HepG2 (cell line): ENCODE results near the gene ADGRD1. TPM values are rescaled to one million over a fixed set of nuclear protein-coding genes. Genes with fewer than 3 reads are reported as not detected.

Experiments used
- ARHGAP35 ChIP-seq: sonication (generic); formaldehyde crosslinking; IDR thresholded peaks from 2 replicates; pipeline ENCODE4 v1.9.0; 2022; ENCODE audit warnings: mild to moderate bottlenecking, inconsistent platforms, moderate library complexity, missing genetic modification reagents, borderline replicate concordance
- ETV5 ChIP-seq: IDR thresholded peaks from 2 replicates; pipeline ENCODE4 v1.6.1; 2018; ENCODE audit warnings: missing biosample characterization, missing genetic modification reagents, inconsistent platforms, borderline replicate concordance
- HOXD1 ChIP-seq: sonication (generic); formaldehyde crosslinking; IDR thresholded peaks from 2 replicates; pipeline ENCODE4 v1.5.0; 2020; ENCODE audit warnings: missing genetic modification reagents
- MAFK ChIP-seq, 2 experiments: IDR thresholded peaks in 1 of 2; conservative IDR thresholded peaks in 1 of 2; 2 replicates each; pipeline ENCODE4 v1.6.1; 2011; ENCODE audit warnings: improper control_type of control experiment in 2 of 2, low read length in 2 of 2
- MBNL3 ChIP-seq: fragments of 250-450 bp; sonication (Bioruptor Pico); conservative IDR thresholded peaks from 2 replicates; pipeline ENCODE4 v1.8.0; 2022; ENCODE audit warnings: mild to moderate bottlenecking, inconsistent platforms
- MIER2 ChIP-seq: IDR thresholded peaks from 2 replicates; pipeline ENCODE4 v1.6.1; 2016; ENCODE audit warnings: missing biosample characterization, missing genetic modification reagents
- NBN ChIP-seq: fragments of 450-650 bp; conservative IDR thresholded peaks from 2 replicates; pipeline ENCODE4 v1.6.1; 2017
- NFKB2 ChIP-seq: sonication (generic); formaldehyde crosslinking; IDR thresholded peaks from 2 replicates; pipeline ENCODE4 v1.4.0; 2020; ENCODE audit warnings: missing genetic modification reagents, borderline replicate concordance
- ONECUT2 ChIP-seq: sonication (generic); formaldehyde crosslinking; IDR thresholded peaks from 2 replicates; pipeline ENCODE4 v1.4.0; 2020; ENCODE audit warnings: missing genetic modification reagents
- RNF2 ChIP-seq: fragments of 450-650 bp; conservative IDR thresholded peaks from 2 replicates; pipeline ENCODE4 v1.6.1; 2016; ENCODE audit warnings: low read depth
- SAFB2 ChIP-seq: sonication (generic); formaldehyde crosslinking; IDR thresholded peaks from 2 replicates; pipeline ENCODE4 v1.5.1; 2020; ENCODE audit warnings: missing genetic modification reagents, low read depth, mild to moderate bottlenecking, borderline replicate concordance
- SRF ChIP-seq: IDR thresholded peaks from 2 replicates; pipeline ENCODE4 v1.6.1; 2011; ENCODE audit warnings: mild to moderate bottlenecking, low read depth, low read length, moderate library complexity
- TBL1XR1 ChIP-seq: fragments of 150-350 bp; IDR thresholded peaks from 2 replicates; pipeline ENCODE4 v1.6.1; 2014; ENCODE audit warnings: borderline replicate concordance, low read length; ENCODE audit not compliant: partially characterized antibody
- TBP ChIP-seq: sonication (generic); formaldehyde crosslinking; IDR thresholded peaks from 2 replicates; pipeline ENCODE4 v1.5.0; 2020; ENCODE audit warnings: missing genetic modification reagents
- TBX2 ChIP-seq: sonication (generic); formaldehyde crosslinking; IDR thresholded peaks from 2 replicates; pipeline ENCODE4 v1.5.0; 2020; ENCODE audit warnings: missing genetic modification reagents, mild to moderate bottlenecking, borderline replicate concordance
- ZFX ChIP-seq: sonication (generic); formaldehyde crosslinking; IDR thresholded peaks from 2 replicates; pipeline ENCODE4 v1.4.0; 2020; ENCODE audit warnings: mild to moderate bottlenecking, low read depth, missing genetic modification reagents, moderate library complexity
- ZIK1 ChIP-seq: sonication (generic); formaldehyde crosslinking; IDR thresholded peaks from 2 replicates; pipeline ENCODE4 v1.5.0; 2020; ENCODE audit warnings: mild to moderate bottlenecking, low read depth, missing genetic modification reagents, borderline replicate concordance
- ZNF17 ChIP-seq: sonication (generic); formaldehyde crosslinking; IDR thresholded peaks from 2 replicates; pipeline ENCODE4 v1.5.0; 2020; ENCODE audit warnings: mild to moderate bottlenecking, missing genetic modification reagents
- ZNF543 ChIP-seq: sonication (generic); formaldehyde crosslinking; IDR thresholded peaks from 2 replicates; pipeline ENCODE4 v1.4.0; 2020; ENCODE audit warnings: mild to moderate bottlenecking, missing genetic modification reagents
- ZNF564 ChIP-seq: sonication (generic); formaldehyde crosslinking; IDR thresholded peaks from 2 replicates; pipeline ENCODE4 v1.8.1; 2023; ENCODE audit warnings: mild to moderate bottlenecking, missing genetic modification reagents
- ZNF598 ChIP-seq: sonication (generic); formaldehyde crosslinking; IDR thresholded peaks from 2 replicates; pipeline ENCODE4 v1.5.1; 2020; ENCODE audit warnings: mild to moderate bottlenecking, missing genetic modification reagents, borderline replicate concordance
- polyA plus RNA-seq, 8 experiments: library from polyadenylated mRNA; depleted of rRNA in 3 of 8; stranded (reverse) in 7 of 8; unstranded in 1 of 8; fragments of >200 nt; fragmentation: Illumina TruSeq in 4 of 8; extraction: Trizol in 4 of 8; gene quantifications; 2 replicates each; pipeline versions ENCODE4 v1.2.1 to v1.2.3, GENCODE V29; 2011 to 2016; ENCODE audit warnings: low read depth in 4 of 8, missing spikeins in 1 of 8, mixed read lengths in 1 of 8; ENCODE audit not compliant: insufficient read depth in 1 of 8
- total RNA-seq, 5 experiments: library from RNA; depleted of rRNA; stranded (reverse); fragments of >200 nt; fragmentation: Illumina TruSeq; extraction: Trizol; gene quantifications; 2 replicates each; pipeline ENCODE4 v1.2.3, GENCODE V29; 2016; ENCODE audit warnings: low read depth in 1 of 5
- TF ChIP-seq, protein P1 (sequence below): sonication (generic); formaldehyde crosslinking; IDR thresholded peaks from 2 replicates; pipeline ENCODE4 v1.4.0; 2020; ENCODE audit warnings: missing genetic modification reagents, borderline replicate concordance
- TF ChIP-seq, protein P2 (sequence below): sonication (generic); formaldehyde crosslinking; IDR thresholded peaks from 2 replicates; pipeline ENCODE4 v1.5.0; 2020; ENCODE audit warnings: missing genetic modification reagents
- TF ChIP-seq, protein P3 (sequence below): sonication (generic); formaldehyde crosslinking; IDR thresholded peaks from 2 replicates; pipeline ENCODE4 v1.4.0; 2020; ENCODE audit warnings: missing genetic modification reagents, borderline replicate concordance
- TF ChIP-seq, protein P4 (sequence below): sonication (generic); formaldehyde crosslinking; IDR thresholded peaks from 2 replicates; pipeline ENCODE4 v1.8.1; 2022; ENCODE audit warnings: mild to moderate bottlenecking, missing genetic modification reagents
- TF ChIP-seq, protein P5 (sequence below): IDR thresholded peaks from 2 replicates; pipeline ENCODE4 v1.6.1; 2016; ENCODE audit warnings: missing genetic modification reagents, missing compliant biosample characterization

The ADGRD1 gene
- total and polyA plus RNA-seq, 2 of the 13 experiments (the other 11 are each of a cell fraction or from before 2014, with no cell fraction given), result 0.46 to 12.4 TPM

DNA sequence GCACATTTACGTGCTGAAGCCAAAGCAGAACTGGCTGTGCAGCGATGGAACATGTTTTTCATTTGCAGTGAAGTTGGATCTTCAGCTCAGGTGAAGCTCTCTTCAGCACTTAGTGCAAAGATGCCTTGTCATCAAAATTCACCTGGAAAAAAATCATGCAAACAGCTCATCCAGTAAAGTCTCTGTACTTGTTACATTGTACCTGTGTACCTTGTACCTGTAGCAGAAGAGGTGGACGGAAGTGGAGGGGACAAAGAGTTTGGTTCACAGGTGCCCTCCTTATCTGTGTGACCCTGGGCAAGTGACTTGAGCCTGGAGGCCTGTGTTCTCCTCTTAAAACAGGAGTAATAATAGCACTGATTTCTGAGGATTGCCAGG, 54.0 kb downstream of the ADGRD1 start (continued):
- TF ChIP-seq, protein P1, sequence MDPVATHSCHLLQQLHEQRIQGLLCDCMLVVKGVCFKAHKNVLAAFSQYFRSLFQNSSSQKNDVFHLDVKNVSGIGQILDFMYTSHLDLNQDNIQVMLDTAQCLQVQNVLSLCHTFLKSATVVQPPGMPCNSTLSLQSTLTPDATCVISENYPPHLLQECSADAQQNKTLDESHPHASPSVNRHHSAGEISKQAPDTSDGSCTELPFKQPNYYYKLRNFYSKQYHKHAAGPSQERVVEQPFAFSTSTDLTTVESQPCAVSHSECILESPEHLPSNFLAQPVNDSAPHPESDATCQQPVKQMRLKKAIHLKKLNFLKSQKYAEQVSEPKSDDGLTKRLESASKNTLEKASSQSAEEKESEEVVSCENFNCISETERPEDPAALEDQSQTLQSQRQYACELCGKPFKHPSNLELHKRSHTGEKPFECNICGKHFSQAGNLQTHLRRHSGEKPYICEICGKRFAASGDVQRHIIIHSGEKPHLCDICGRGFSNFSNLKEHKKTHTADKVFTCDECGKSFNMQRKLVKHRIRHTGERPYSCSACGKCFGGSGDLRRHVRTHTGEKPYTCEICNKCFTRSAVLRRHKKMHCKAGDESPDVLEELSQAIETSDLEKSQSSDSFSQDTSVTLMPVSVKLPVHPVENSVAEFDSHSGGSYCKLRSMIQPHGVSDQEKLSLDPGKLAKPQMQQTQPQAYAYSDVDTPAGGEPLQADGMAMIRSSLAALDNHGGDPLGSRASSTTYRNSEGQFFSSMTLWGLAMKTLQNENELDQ (CRISPR knock-in tag), result no peak
- TF ChIP-seq ZIK1 (CRISPR knock-in tag), result no peak
- TF ChIP-seq ONECUT2 (CRISPR knock-in tag), result no peak
- TF ChIP-seq SAFB2, result no peak
- no peak for TF ChIP-seq RNF2
- no peak for TF ChIP-seq MIER2 (CRISPR knock-in tag)
- TF ChIP-seq, protein P2, sequence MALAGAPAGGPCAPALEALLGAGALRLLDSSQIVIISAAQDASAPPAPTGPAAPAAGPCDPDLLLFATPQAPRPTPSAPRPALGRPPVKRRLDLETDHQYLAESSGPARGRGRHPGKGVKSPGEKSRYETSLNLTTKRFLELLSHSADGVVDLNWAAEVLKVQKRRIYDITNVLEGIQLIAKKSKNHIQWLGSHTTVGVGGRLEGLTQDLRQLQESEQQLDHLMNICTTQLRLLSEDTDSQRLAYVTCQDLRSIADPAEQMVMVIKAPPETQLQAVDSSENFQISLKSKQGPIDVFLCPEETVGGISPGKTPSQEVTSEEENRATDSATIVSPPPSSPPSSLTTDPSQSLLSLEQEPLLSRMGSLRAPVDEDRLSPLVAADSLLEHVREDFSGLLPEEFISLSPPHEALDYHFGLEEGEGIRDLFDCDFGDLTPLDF, result no peak
- TF ChIP-seq NBN, result no peak
- TF ChIP-seq, protein P3, sequence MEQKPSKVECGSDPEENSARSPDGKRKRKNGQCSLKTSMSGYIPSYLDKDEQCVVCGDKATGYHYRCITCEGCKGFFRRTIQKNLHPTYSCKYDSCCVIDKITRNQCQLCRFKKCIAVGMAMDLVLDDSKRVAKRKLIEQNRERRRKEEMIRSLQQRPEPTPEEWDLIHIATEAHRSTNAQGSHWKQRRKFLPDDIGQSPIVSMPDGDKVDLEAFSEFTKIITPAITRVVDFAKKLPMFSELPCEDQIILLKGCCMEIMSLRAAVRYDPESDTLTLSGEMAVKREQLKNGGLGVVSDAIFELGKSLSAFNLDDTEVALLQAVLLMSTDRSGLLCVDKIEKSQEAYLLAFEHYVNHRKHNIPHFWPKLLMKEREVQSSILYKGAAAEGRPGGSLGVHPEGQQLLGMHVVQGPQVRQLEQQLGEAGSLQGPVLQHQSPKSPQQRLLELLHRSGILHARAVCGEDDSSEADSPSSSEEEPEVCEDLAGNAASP, result no peak
- TF ChIP-seq MBNL3 (CRISPR knock-in tag), result no peak
- TF ChIP-seq ARHGAP35 (CRISPR knock-in tag), result no peak
- no peak for TF ChIP-seq ZNF17 (CRISPR knock-in tag)
- peak; percentile 94 to 97 for TF ChIP-seq MAFK (conservative IDR thresholded peaks at IDR 0.05 in 1 of 2, IDR thresholded peaks at IDR 0.05 in 1 of 2; ENCODE audit: low read length in 2 of 2)
- no peak for TF ChIP-seq TBP (CRISPR knock-in tag)
- TF ChIP-seq, protein P4, sequence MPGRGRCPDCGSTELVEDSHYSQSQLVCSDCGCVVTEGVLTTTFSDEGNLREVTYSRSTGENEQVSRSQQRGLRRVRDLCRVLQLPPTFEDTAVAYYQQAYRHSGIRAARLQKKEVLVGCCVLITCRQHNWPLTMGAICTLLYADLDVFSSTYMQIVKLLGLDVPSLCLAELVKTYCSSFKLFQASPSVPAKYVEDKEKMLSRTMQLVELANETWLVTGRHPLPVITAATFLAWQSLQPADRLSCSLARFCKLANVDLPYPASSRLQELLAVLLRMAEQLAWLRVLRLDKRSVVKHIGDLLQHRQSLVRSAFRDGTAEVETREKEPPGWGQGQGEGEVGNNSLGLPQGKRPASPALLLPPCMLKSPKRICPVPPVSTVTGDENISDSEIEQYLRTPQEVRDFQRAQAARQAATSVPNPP, result no peak
- no peak for TF ChIP-seq TBL1XR1
- no peak for TF ChIP-seq HOXD1 (CRISPR knock-in tag)
- TF ChIP-seq ZFX (CRISPR knock-in tag), result peak; percentile 26; the same call in 1 of the 2 replicates
- TF ChIP-seq ZNF598 (CRISPR knock-in tag), result no peak
- TF ChIP-seq ZNF564 (CRISPR knock-in tag), result 0 out of 2 replicates have a peak, but pooled peaks have one; percentile 35
- TF ChIP-seq NFKB2, result no peak
- TF ChIP-seq, protein P5, sequence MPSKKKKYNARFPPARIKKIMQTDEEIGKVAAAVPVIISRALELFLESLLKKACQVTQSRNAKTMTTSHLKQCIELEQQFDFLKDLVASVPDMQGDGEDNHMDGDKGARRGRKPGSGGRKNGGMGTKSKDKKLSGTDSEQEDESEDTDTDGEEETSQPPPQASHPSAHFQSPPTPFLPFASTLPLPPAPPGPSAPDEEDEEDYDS, result no peak
- no peak for TF ChIP-seq ZNF543
- no peak for TF ChIP-seq TBX2
- no peak for TF ChIP-seq SRF
- peak; percentile 41; the same call in 1 of the 2 replicates for TF ChIP-seq ETV5 (CRISPR knock-in tag)
